CD4-positive, alpha-beta T cell (primary cell): ENCODE measurements around the gene ZNF487. TPM values are rescaled to one million over a fixed set of nuclear protein-coding genes. Genes with fewer than 3 reads are reported as not detected.

ENCODE experiments used
- ATAC-seq: fragments of 200-7000 bp; cut with Tn5 transposase; one replicate; pipeline ENCODE4 v1.10.0; 2022; ENCODE audit warnings: mild to moderate bottlenecking; ENCODE audit not compliant: poor library complexity
- CTCF ChIA-PET: fragments of 350-600 bp; sonication (Branson Sonifier 250); formaldehyde crosslinking; loops from one replicate; lab custom pipeline; 2021; ENCODE audit warnings: antibody characterized with exemption, inconsistent platforms; lab: Charles Lee
- POLR2A ChIA-PET: fragments of 350-600 bp; sonication (Branson Sonifier 250); formaldehyde crosslinking; loops from one replicate; lab custom pipeline; 2021; ENCODE audit warnings: antibody characterized with exemption, inconsistent platforms; lab: Charles Lee
- DNase-seq, 14 experiments: peaks; one replicate each; pipeline ENCODE4 v3.0.0-alpha.2; 2013 to 2020; ENCODE audit warnings: mixed read lengths in 2 of 14
- H3K27ac ChIP-seq, 2 donors: one replicate each; pipeline versions ENCODE4 v1.5.1 to v1.7.0; 2013; ENCODE audit warnings: low read length in 2 of 2, low read depth in 1 of 2, mild to moderate bottlenecking in 1 of 2
- H3K27me3 ChIP-seq, 2 experiments: 1 replicate in 1 of 2; 2 replicates in 1 of 2; pipeline versions ENCODE4 v1.6.1 to v1.7.0; 2013; ENCODE audit warnings: low read length in 2 of 2, control low read depth in 1 of 2, mild to moderate bottlenecking in 1 of 2, moderate library complexity in 1 of 2; ENCODE audit not compliant: insufficient read depth in 2 of 2, control insufficient read depth in 1 of 2
- H3K36me3 ChIP-seq: one replicate; pipeline ENCODE4 v1.6.1; 2013; ENCODE audit warnings: low read length, control low read depth; ENCODE audit not compliant: insufficient read depth
- H3K4me1 ChIP-seq: one replicate; pipeline ENCODE4 v1.6.1; 2013; ENCODE audit warnings: low read length, control low read depth; ENCODE audit not compliant: insufficient read depth
- H3K4me3 ChIP-seq: one replicate; pipeline ENCODE4 v1.5.1; 2013; ENCODE audit warnings: mild to moderate bottlenecking, low read length, moderate library complexity
- H3K9me3 ChIP-seq, 2 experiments: 1 replicate in 1 of 2; 2 replicates in 1 of 2; pipeline versions ENCODE4 v1.6.1 to v1.7.0; 2013; ENCODE audit warnings: low read length in 2 of 2, mild to moderate bottlenecking in 2 of 2, control low read depth in 1 of 2, moderate library complexity in 1 of 2; ENCODE audit not compliant: control insufficient read depth in 1 of 2, insufficient read depth in 1 of 2
- H3K27ac Mint-ChIP-seq: one replicate; pipeline ENCODE4 v1.8.0; 2020; ENCODE audit warnings: mixed read lengths
- H3K27me3 Mint-ChIP-seq: one replicate; pipeline ENCODE4 v1.8.0; 2021; ENCODE audit warnings: mixed read lengths
- H3K36me3 Mint-ChIP-seq: one replicate; pipeline ENCODE4 v1.8.0; 2021; ENCODE audit warnings: low read depth, mixed read lengths
- H3K4me1 Mint-ChIP-seq: one replicate; pipeline ENCODE4 v1.8.0; 2021; ENCODE audit warnings: low read depth, mixed read lengths
- H3K4me3 Mint-ChIP-seq: one replicate; pipeline ENCODE4 v1.8.0; 2020; ENCODE audit warnings: mild to moderate bottlenecking, mixed read lengths
- H3K9me3 Mint-ChIP-seq: one replicate; pipeline ENCODE4 v1.8.0; 2020; ENCODE audit warnings: mixed read lengths
- CTCF ChIP-seq: fragments of 200-600 bp; IDR thresholded peaks from one replicate; pipeline ENCODE4 v1.8.0; 2022; ENCODE audit warnings: antibody characterized with exemption, mild to moderate bottlenecking
- intact Hi-C, 2 experiments: fragments of 100-400 bp; cut with DNase I in 1 of 2; cut with micrococcal nuclease in 1 of 2; formaldehyde crosslinking; loops; one replicate each; pipeline versions ENCODE4 v1.15.1 to v1.9.0; 2023 to 2025; cut with DNase I, micrococcal nuclease
- total RNA-seq, 174 experiments: library from RNA in 2 of 174; stranded (reverse) in 2 of 174; gene quantifications; one replicate each; pipeline ENCODE4 v1.2.3 and lab custom pipeline; 2021 to 2026

The ZNF487 gene
- total RNA-seq, 2 experiments from 2014 or later, result 7.5 to 8.5 TPM

- Histone ChIP-seq H3K27me3 (no peaks in the 10 kb centered on the region), H3K4me3 (peak overlapping the region; percentile 80), H3K4me1 (peaks cover 38% of the 10 kb centered on the region), H3K9me3 (no peaks in the 10 kb centered on the region), H3K27ac (peak overlapping the region; percentile 98), H3K36me3 (no peaks in the 10 kb centered on the region)
- H3K27ac Mint-ChIP-seq, result peak overlapping the region; percentile 93
- intact Hi-C loops, result loop anchor here (1.0 kb wide), 3 partner anchors 10 to 27 kb away; no protein-coding TSS in a partner anchor
- no peak for TF ChIP-seq CTCF
- no peaks in the 10 kb centered on the region for H3K9me3 Mint-ChIP-seq
- ChIA-PET CTCF (interaction anchor here (0.7 to 1.7 kb wide), 4 partner anchors 11 to 27 kb away, joined by 3 to 7 read pairs (median 3); partner anchors contain the start of gene ZNF487), POLR2A (interaction anchor here (0.6 to 3.0 kb wide), 20 partner anchors 9 to 772 kb away, joined by 3 to 56 read pairs (median 5); partner anchors contain the start of genes CSGALNACT2 and ZNF487)
- peak overlapping the region; percentile 98 for H3K4me3 Mint-ChIP-seq
- ATAC-seq (peak; percentile 5), DNase-seq (peak; percentile 47 to 86 (median 68))
- no peaks in the 10 kb centered on the region for H3K27me3 Mint-ChIP-seq
- peaks cover 31% of the 10 kb centered on the region for H3K4me1 Mint-ChIP-seq
- peaks cover 39% of the 10 kb centered on the region for H3K36me3 Mint-ChIP-seq
Observed at GRCh38 chr10:43409385-43410109, 27.4 kb upstream of the ZNF487 start.

GRCh38 chr10:43410345-43410744, 26.6 kb upstream of the ZNF487 start:
- peak overlapping the region; percentile 80 for H3K4me3 ChIP-seq

GRCh38 chr10:43411536-43411935, 25.4 kb upstream of the ZNF487 start:
- peaks cover 26% of the 10 kb centered on the region for H3K36me3 Mint-ChIP-seq
- no peak for TF ChIP-seq CTCF
- no peak overlapping the region for H3K27ac ChIP-seq
- no peaks in the 10 kb centered on the region for H3K27me3 ChIP-seq
- intact Hi-C loops, result no loop called here
- no peaks in the 10 kb centered on the region for H3K9me3 ChIP-seq
- H3K4me1 ChIP-seq, result peaks cover 24% of the 10 kb centered on the region
- ChIA-PET POLR2A (interaction anchor here (1.0 to 3.0 kb wide), 2 partner anchors 8 kb away, joined by 3 to 56 read pairs; no protein-coding TSS in a partner anchor), CTCF (interaction anchor here (0.7 to 1.8 kb wide), 2 partner anchors 15 to 63 kb away, joined by 3 to 4 read pairs; no protein-coding TSS in a partner anchor)
- peak overlapping the region; percentile 98 for H3K4me3 Mint-ChIP-seq
- DNase-seq (no peak), ATAC-seq (no peak)
- H3K4me3 ChIP-seq, result no peak overlapping the region
- no peaks in the 10 kb centered on the region for H3K36me3 ChIP-seq
- peak overlapping the region; percentile 51 for H3K27ac Mint-ChIP-seq
- H3K4me1 Mint-ChIP-seq, result peaks cover 14% of the 10 kb centered on the region
- H3K27me3 Mint-ChIP-seq, result no peaks in the 10 kb centered on the region
- H3K9me3 Mint-ChIP-seq, result no peaks in the 10 kb centered on the region

More at GRCh38 chr10:43410345-43410744, 26.6 kb upstream of the ZNF487 start:
- Mint-ChIP-seq H3K9me3 (no peaks in the 10 kb centered on the region), H3K27me3 (no peaks in the 10 kb centered on the region), H3K36me3 (peaks cover 35% of the 10 kb centered on the region), H3K27ac (peak overlapping the region; percentile 93), H3K4me3 (peak overlapping the region; percentile 98), H3K4me1 (peaks cover 23% of the 10 kb centered on the region)
- no peak for ATAC-seq
- H3K4me1 ChIP-seq, result peaks cover 35% of the 10 kb centered on the region
- DNase-seq, result no peak
- intact Hi-C loops, result no loop called here
- TF ChIP-seq CTCF, result no peak
- no peaks in the 10 kb centered on the region for H3K9me3 ChIP-seq
- peak overlapping the region; percentile 98 for H3K27ac ChIP-seq
- POLR2A ChIA-PET, result interaction anchor here (0.9 to 3.0 kb wide), 11 partner anchors 9 to 272 kb away, joined by 3 to 56 read pairs (median 11); partner anchors contain the start of genes CSGALNACT2 and ZNF487
- CTCF ChIA-PET, result interaction anchor here (1.2 to 1.7 kb wide), 2 partner anchors 17 to 24 kb away, joined by 3 to 7 read pairs; no protein-coding TSS in a partner anchor
- no peaks in the 10 kb centered on the region for H3K27me3 ChIP-seq
- H3K36me3 ChIP-seq, result no peaks in the 10 kb centered on the region
